ENCODE data around the gene FAM168A.

The FAM168A gene

DNA sequence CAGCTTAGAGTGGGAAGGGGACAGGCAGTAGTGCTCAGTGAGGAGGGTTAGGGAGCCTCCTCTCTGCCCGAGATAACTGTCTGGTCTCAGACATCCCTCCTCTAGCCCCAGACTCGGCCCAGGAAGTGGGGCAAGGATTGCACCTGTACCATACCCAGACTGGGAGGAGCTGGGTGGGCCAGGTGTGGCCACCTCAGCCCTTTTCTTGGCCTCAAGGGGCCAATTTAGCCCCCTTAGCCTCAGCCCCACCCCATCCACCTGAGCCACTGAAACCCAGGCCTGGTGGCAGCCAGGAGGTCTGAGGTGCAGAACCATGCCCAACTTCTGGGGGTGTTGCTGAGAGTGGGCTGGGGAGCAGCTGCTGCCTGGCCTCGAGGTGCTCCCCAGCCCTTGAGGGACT, 215.2 kb downstream of the FAM168A start:
- H3K27me3 ChIP-seq (replicated peaks; ENCODE audit: control insufficient read depth, insufficient read depth, low read length): no peaks in the 10 kb centered on the region
- TF ChIP-seq, protein P1, sequence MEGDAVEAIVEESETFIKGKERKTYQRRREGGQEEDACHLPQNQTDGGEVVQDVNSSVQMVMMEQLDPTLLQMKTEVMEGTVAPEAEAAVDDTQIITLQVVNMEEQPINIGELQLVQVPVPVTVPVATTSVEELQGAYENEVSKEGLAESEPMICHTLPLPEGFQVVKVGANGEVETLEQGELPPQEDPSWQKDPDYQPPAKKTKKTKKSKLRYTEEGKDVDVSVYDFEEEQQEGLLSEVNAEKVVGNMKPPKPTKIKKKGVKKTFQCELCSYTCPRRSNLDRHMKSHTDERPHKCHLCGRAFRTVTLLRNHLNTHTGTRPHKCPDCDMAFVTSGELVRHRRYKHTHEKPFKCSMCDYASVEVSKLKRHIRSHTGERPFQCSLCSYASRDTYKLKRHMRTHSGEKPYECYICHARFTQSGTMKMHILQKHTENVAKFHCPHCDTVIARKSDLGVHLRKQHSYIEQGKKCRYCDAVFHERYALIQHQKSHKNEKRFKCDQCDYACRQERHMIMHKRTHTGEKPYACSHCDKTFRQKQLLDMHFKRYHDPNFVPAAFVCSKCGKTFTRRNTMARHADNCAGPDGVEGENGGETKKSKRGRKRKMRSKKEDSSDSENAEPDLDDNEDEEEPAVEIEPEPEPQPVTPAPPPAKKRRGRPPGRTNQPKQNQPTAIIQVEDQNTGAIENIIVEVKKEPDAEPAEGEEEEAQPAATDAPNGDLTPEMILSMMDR (IDR thresholded peaks at IDR 0.05; ENCODE audit: insufficient read depth, low read length, poor library complexity, severe bottlenecking): no peak
- no peak for DNase-seq (ENCODE audit: extremely low read depth, insufficient read length)
- H3K36me3 ChIP-seq (ENCODE audit: control insufficient read depth, insufficient read depth, low read length): peaks cover 1% of the 10 kb centered on the region
- H3K4me3 ChIP-seq (replicated peaks; ENCODE audit: low read depth, low read length): peak overlapping the region; percentile 25; the same call in 1 of the 2 replicates

DNA sequence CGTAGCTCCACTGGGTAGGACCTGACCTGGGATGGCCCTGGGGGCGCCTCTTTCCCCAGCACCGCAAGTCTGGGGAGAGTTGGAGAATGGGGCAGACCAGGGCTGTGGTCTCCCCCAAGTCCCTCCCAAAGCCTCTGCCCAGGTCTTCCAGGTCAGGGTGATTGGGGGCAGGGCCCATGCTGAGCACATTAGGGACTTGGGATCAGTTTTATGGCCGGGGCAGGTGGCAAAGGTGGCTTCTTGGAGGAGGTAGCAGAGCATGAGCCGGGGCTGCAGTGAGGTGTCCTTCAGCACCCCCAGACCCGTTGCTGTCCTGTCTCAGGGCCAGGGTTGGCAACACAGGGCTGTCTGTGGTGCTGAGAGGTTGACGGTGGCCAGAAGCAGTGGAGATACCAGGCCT, 215.7 kb downstream of the FAM168A start:
- Histone ChIP-seq H3K4me3 (replicated peaks; ENCODE audit: low read depth, low read length) (no peak overlapping the region; the same call in 1 of the 2 replicates), H3K27me3 (replicated peaks; ENCODE audit: control insufficient read depth, insufficient read depth, low read length) (no peaks in the 10 kb centered on the region), H3K36me3 (ENCODE audit: control insufficient read depth, insufficient read depth, low read length) (peaks cover 1% of the 10 kb centered on the region)
- DNase-seq (ENCODE audit: extremely low read depth, insufficient read length): no peak
- TF ChIP-seq, protein P1 (IDR thresholded peaks at IDR 0.05; ENCODE audit: insufficient read depth, low read length, poor library complexity, severe bottlenecking): no peak

DNA sequence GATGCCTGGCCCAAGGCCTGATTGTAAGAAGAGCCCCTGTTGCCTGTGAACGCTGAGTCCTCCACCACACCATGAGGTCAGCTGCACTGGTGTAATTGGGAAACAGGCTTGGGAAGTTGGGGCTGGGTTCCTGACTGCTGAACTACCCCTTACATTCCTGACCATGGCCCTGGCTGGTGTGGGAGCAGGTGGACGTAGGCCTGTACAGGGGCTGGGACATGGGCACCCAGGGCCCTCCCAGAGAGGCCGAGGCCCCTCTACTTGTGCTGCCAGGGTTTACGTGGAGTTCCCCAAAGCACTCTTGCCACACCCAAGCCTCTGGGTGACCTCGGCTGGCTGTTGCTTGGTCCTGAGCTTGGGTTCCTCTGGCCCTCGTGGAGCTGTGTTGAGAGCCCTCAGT, 216.3 kb downstream of the FAM168A start:
- Histone ChIP-seq H3K4me3 (replicated peaks; ENCODE audit: low read depth, low read length) (no peak overlapping the region; the same call in 1 of the 2 replicates), H3K36me3 (ENCODE audit: control insufficient read depth, insufficient read depth, low read length) (peaks cover 1% of the 10 kb centered on the region; the same call in 1 of the 2 replicates), H3K27me3 (replicated peaks; ENCODE audit: control insufficient read depth, insufficient read depth, low read length) (no peaks in the 10 kb centered on the region)
- DNase-seq (ENCODE audit: extremely low read depth, insufficient read length): no peak
- TF ChIP-seq, protein P1 (IDR thresholded peaks at IDR 0.05; ENCODE audit: insufficient read depth, low read length, poor library complexity, severe bottlenecking): no peak

DNA sequence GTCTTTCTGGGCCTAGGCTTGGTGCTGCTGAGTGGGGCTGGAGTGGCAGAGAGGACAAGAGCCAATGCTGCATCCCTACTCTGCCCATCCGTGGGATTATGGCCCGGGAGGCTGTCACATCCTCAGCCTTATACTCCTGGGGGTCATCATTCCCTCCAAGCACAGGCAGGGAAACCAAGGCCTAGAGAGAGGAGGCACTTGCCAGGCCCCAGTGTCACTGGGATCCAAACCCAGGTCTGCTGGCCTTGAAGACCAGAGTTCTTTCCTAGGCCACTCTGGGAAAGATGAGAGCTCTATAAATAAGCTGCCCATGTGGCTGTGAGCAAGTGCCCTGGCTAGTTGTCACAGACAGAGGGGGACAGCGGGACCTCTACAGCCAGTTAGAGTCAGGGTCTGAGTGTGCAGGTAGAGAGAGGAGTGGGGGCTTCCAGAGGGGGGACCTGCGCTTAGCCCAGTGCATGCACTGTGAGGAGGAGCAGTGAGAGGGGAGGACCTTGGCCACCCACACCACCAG, 217.0 kb downstream of the FAM168A start:
- H3K4me3 ChIP-seq (replicated peaks; ENCODE audit: low read depth, low read length): no peak overlapping the region; the same call in 1 of the 2 replicates
- DNase-seq (ENCODE audit: extremely low read depth, insufficient read length): no peak
- TF ChIP-seq, protein P1 (IDR thresholded peaks at IDR 0.05; ENCODE audit: insufficient read depth, low read length, poor library complexity, severe bottlenecking): no peak
- no peaks in the 10 kb centered on the region for H3K27me3 ChIP-seq (replicated peaks; ENCODE audit: control insufficient read depth, insufficient read depth, low read length)
- peaks cover 1% of the 10 kb centered on the region; the same call in 1 of the 2 replicates for H3K36me3 ChIP-seq (ENCODE audit: control insufficient read depth, insufficient read depth, low read length)

DNA sequence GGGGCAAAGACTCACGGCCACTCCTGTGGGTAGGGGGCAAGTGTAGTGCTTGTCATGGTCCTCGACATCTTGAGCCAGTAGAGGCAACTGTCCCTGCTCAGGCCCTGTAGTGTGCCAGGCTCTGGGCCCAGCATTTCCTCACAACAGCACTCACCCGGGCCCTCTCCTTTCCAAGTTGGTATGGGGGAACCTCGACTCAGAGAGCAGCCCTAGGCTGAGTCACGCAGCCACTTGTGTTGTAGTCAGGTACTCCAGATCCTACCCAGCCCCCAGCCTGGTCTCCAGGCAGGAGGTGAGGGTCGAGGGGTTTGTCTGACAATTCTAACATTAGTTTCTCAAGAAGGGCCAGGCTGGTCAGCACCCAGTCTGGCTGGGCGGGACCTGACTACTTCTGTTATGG, 217.6 kb downstream of the FAM168A start:
- Histone ChIP-seq H3K36me3 (ENCODE audit: control insufficient read depth, insufficient read depth, low read length) (peaks cover 1% of the 10 kb centered on the region; the same call in 1 of the 2 replicates), H3K27me3 (replicated peaks; ENCODE audit: control insufficient read depth, insufficient read depth, low read length) (no peaks in the 10 kb centered on the region), H3K4me3 (replicated peaks; ENCODE audit: low read depth, low read length) (no peak overlapping the region)
- TF ChIP-seq, protein P1 (IDR thresholded peaks at IDR 0.05; ENCODE audit: insufficient read depth, low read length, poor library complexity, severe bottlenecking): no peak
- no peak for DNase-seq (ENCODE audit: extremely low read depth, insufficient read length)

Data from GM06990 (cell line).